NCI-H82 treated with DMSO at 0.1 percent for 48 hours (cell line): Measurements from ENCODE around the gene PITPNM1.

Experiments used
- DNase-seq: peaks from one replicate; lab custom pipeline; 2025; ENCODE audit not compliant: unreplicated experiment; lab: John Stamatoyannopoulos, UW

PITPNM1 gene

GRCh38 chr11:67445515-67445914 lies 59.6 kb downstream of the PITPNM1 start:
- no peak for DNase-seq

- no peak for DNase-seq
Measured at GRCh38 chr11:67442504-67443404, 62.4 kb downstream of the PITPNM1 start.
